Neuronal stem cell (in vitro differentiated cells): ENCODE results near the gene RAP1GAP.

ENCODE experiments used
- DNase-seq: peaks from one replicate; pipeline ENCODE4 v3.0.0-alpha.2; 2013; ENCODE audit warnings: low spot score
- H2AFZ ChIP-seq: one replicate; pipeline ENCODE4 v1.6.1; 2013; ENCODE audit warnings: mild to moderate bottlenecking, low read length, inconsistent platforms
- H2AK5ac ChIP-seq: 2 replicates; pipeline ENCODE4 v1.6.1; 2013; ENCODE audit warnings: low read depth, mild to moderate bottlenecking, inconsistent platforms, low read length, moderate library complexity, mixed read lengths
- H2BK120ac ChIP-seq: 2 replicates; pipeline ENCODE4 v1.6.1; 2013; ENCODE audit warnings: low read depth, mild to moderate bottlenecking, inconsistent platforms, low read length, moderate library complexity, mixed read lengths
- H2BK12ac ChIP-seq: one replicate; pipeline ENCODE4 v1.6.1; 2013; ENCODE audit warnings: low read length, inconsistent platforms
- H2BK15ac ChIP-seq: 2 replicates; pipeline ENCODE4 v1.6.1; 2013; ENCODE audit warnings: mild to moderate bottlenecking, low read length, inconsistent platforms, mixed read lengths
- H2BK5ac ChIP-seq: one replicate; pipeline ENCODE4 v1.6.1; 2013; ENCODE audit warnings: inconsistent platforms, mild to moderate bottlenecking, low read length, moderate library complexity
- H3K14ac ChIP-seq: one replicate; pipeline ENCODE4 v1.6.1; 2013; ENCODE audit warnings: low read length, inconsistent platforms
- H3K18ac ChIP-seq: 2 replicates; pipeline ENCODE4 v1.6.1; 2013; ENCODE audit warnings: low read length, inconsistent platforms
- H3K23ac ChIP-seq: 2 replicates; pipeline ENCODE4 v1.6.1; 2013; ENCODE audit warnings: low read depth, mild to moderate bottlenecking, mixed read lengths, low read length, inconsistent platforms; ENCODE audit not compliant: poor library complexity
- H3K27ac ChIP-seq: replicated peaks from 3 replicates; pipeline ENCODE4 v1.5.1; 2013; ENCODE audit warnings: low read length, inconsistent platforms
- H3K27me3 ChIP-seq, 3 experiments: 2 replicates each; pipeline ENCODE4 v1.6.1; 2013; ENCODE audit warnings: low read length in 3 of 3, mild to moderate bottlenecking in 2 of 3, inconsistent platforms in 1 of 3, low read depth in 1 of 3, mixed read lengths in 1 of 3, moderate library complexity in 1 of 3; ENCODE audit not compliant: control insufficient read depth in 3 of 3, insufficient read depth in 3 of 3
- H3K36me3 ChIP-seq, 2 donors: replicated peaks in 1 of 2; 2 replicates each; pipeline ENCODE4 v1.6.1; 2013; ENCODE audit warnings: low read length in 2 of 2; ENCODE audit not compliant: control insufficient read depth in 2 of 2, insufficient read depth in 2 of 2
- H3K4ac ChIP-seq: 2 replicates; pipeline ENCODE4 v1.6.1; 2013; ENCODE audit warnings: inconsistent platforms, mild to moderate bottlenecking, low read length, moderate library complexity
- H3K4me1 ChIP-seq, 2 donors: 1 replicate in 1 of 2; 2 replicates in 1 of 2; pipeline ENCODE4 v1.6.1; 2013; ENCODE audit warnings: low read length in 2 of 2, low read depth in 1 of 2; ENCODE audit not compliant: control insufficient read depth in 2 of 2, insufficient read depth in 1 of 2
- H3K4me2 ChIP-seq: one replicate; pipeline ENCODE4 v1.6.1; 2013; ENCODE audit warnings: mild to moderate bottlenecking, low read length, inconsistent platforms; ENCODE audit not compliant: insufficient read depth, poor library complexity, severe bottlenecking
- H3K4me3 ChIP-seq, 2 donors: 2 replicates each; pipeline ENCODE4 v1.5.1; 2013; ENCODE audit warnings: low read length in 2 of 2, mild to moderate bottlenecking in 2 of 2, inconsistent platforms in 1 of 2, moderate library complexity in 1 of 2
- H3K79me1 ChIP-seq: one replicate; pipeline ENCODE4 v1.6.1; 2013; ENCODE audit warnings: low read depth, mild to moderate bottlenecking, inconsistent platforms, low read length, moderate library complexity
- H3K9ac ChIP-seq: one replicate; pipeline ENCODE4 v1.6.1; 2013; ENCODE audit warnings: mild to moderate bottlenecking, low read depth, low read length, inconsistent platforms; ENCODE audit not compliant: poor library complexity
- H3K9me3 ChIP-seq, 2 donors: replicated peaks in 1 of 2; 2 replicates each; pipeline versions ENCODE3 to v1.6.1; 2013; ENCODE audit warnings: low read length in 2 of 2, mild to moderate bottlenecking in 2 of 2, inconsistent platforms in 1 of 2, low read depth in 1 of 2, mixed read lengths in 1 of 2, moderate library complexity in 1 of 2; ENCODE audit not compliant: control insufficient read depth in 2 of 2, insufficient read depth in 1 of 2
- H4K8ac ChIP-seq: one replicate; pipeline ENCODE4 v1.6.1; 2013; ENCODE audit warnings: low read depth, mild to moderate bottlenecking, inconsistent platforms, low read length, moderate library complexity
- H4K91ac ChIP-seq: one replicate; pipeline ENCODE4 v1.6.1; 2013; ENCODE audit warnings: low read length, low read depth, mild to moderate bottlenecking, inconsistent platforms; ENCODE audit not compliant: poor library complexity
- WGBS, 2 donors: extraction: QIAGEN DNeasy Blood & Tissue Kit; methylation state at CpG; one replicate each; pipeline ENCODE4 v1.1.7; 2013; ENCODE audit warnings: missing lambda C conversion rate in 2 of 2, mixed read lengths in 1 of 2; ENCODE audit not compliant: insufficient read length in 2 of 2, insufficient replicate concordance in 1 of 2; ENCODE audit errors: extremely low coverage in 2 of 2; 5-methylcytosine and 5-hydroxymethylcytosine counted together

Gene RAP1GAP

GRCh38 chr1:21620011-21620410 is 49.1 kb downstream of the RAP1GAP start:
- H3K14ac ChIP-seq, result no peak overlapping the region
- H3K23ac ChIP-seq, result no peak overlapping the region
- DNase-seq, result no peak
- H2AK5ac ChIP-seq, result peak overlapping the region; percentile 56
- no peaks in the 10 kb centered on the region for H3K36me3 ChIP-seq
- H2BK5ac ChIP-seq, result peak overlapping the region; percentile 76
- no peak overlapping the region for H2BK15ac ChIP-seq
- no CpG with 5 or more reads among the region's 12 CpGs for WGBS, 2 donors
- H3K79me1 ChIP-seq, result no peaks in the 10 kb centered on the region
- H3K4me1 ChIP-seq, result peaks cover 11 to 14% of the 10 kb centered on the region in 2 donors
- no peak overlapping the region for H3K27ac ChIP-seq
- H3K4me2 ChIP-seq, result no peak overlapping the region
- no peak overlapping the region for H2AFZ ChIP-seq
- H3K9ac ChIP-seq, result no peak overlapping the region
- H3K4ac ChIP-seq, result no peak overlapping the region
- H3K27me3 ChIP-seq, result peaks cover 0 to 62% (median 19%) of the 10 kb centered on the region in 3 experiments
- no peaks in the 10 kb centered on the region for H3K9me3 ChIP-seq
- no peak overlapping the region for H2BK120ac ChIP-seq
- no peak overlapping the region for H4K91ac ChIP-seq
- no peak overlapping the region for H4K8ac ChIP-seq
- H3K18ac ChIP-seq, result no peak overlapping the region
- no peak overlapping the region for H3K4me3 ChIP-seq
- no peak overlapping the region for H2BK12ac ChIP-seq

- H2BK120ac ChIP-seq, result no peak overlapping the region
- peaks cover 0 to 62% (median 19%) of the 10 kb centered on the region in 3 experiments for H3K27me3 ChIP-seq
- no peak for DNase-seq
- H3K4ac ChIP-seq, result no peak overlapping the region
- peak overlapping the region; percentile 17 for H2BK5ac ChIP-seq
- no peaks in the 10 kb centered on the region for H3K36me3 ChIP-seq
- H3K18ac ChIP-seq, result peak overlapping the region; percentile 78
- no peak overlapping the region for H4K8ac ChIP-seq
- no peaks in the 10 kb centered on the region for H3K79me1 ChIP-seq
- H3K4me2 ChIP-seq, result no peak overlapping the region
- H4K91ac ChIP-seq, result no peak overlapping the region
- no peak overlapping the region for H3K9ac ChIP-seq
- peaks cover 11 to 14% of the 10 kb centered on the region in 2 donors for H3K4me1 ChIP-seq
- H3K4me3 ChIP-seq, result no peak overlapping the region
- H2AK5ac ChIP-seq, result no peak overlapping the region
- H3K9me3 ChIP-seq, result no peaks in the 10 kb centered on the region
- no peak overlapping the region for H3K23ac ChIP-seq
- WGBS, 2 donors, result no CpG with 5 or more reads among the region's 7 CpGs
- H3K14ac ChIP-seq, result peak overlapping the region; percentile 63
- no peak overlapping the region for H2BK12ac ChIP-seq
- H3K27ac ChIP-seq, result no peak overlapping the region
- peak overlapping the region; percentile 68 for H2BK15ac ChIP-seq
- H2AFZ ChIP-seq, result peak overlapping the region; percentile 77
Measured at GRCh38 chr1:21619375-21619947, 49.7 kb downstream of the RAP1GAP start.

- no peak overlapping the region for H3K4me3 ChIP-seq
- peak overlapping the region; percentile 65 for H3K14ac ChIP-seq
- no peak overlapping the region for H2BK12ac ChIP-seq
- H3K4me2 ChIP-seq, result no peak overlapping the region
- no peak overlapping the region for H4K91ac ChIP-seq
- peak overlapping the region; percentile 94 for H3K23ac ChIP-seq
- peak overlapping the region; percentile 95 for H3K18ac ChIP-seq
- H3K9me3 ChIP-seq, result no peaks in the 10 kb centered on the region
- H4K8ac ChIP-seq, result peak overlapping the region; percentile 45
- H3K27me3 ChIP-seq, result peaks cover 0 to 55% (median 19%) of the 10 kb centered on the region in 3 experiments
- no peak overlapping the region for H2BK120ac ChIP-seq
- H3K4me1 ChIP-seq, result peaks cover 11 to 14% of the 10 kb centered on the region in 2 donors
- H2BK15ac ChIP-seq, result peak overlapping the region; percentile 59
- H2AK5ac ChIP-seq, result peak overlapping the region; percentile 32
- H3K9ac ChIP-seq, result peak overlapping the region; percentile 85
- H2AFZ ChIP-seq, result peak overlapping the region; percentile 77
- DNase-seq, result no peak
- H3K79me1 ChIP-seq, result no peaks in the 10 kb centered on the region
- WGBS, 2 donors, result no CpG with 5 or more reads among the region's 22 CpGs
- H3K36me3 ChIP-seq, result no peaks in the 10 kb centered on the region
- H2BK5ac ChIP-seq, result peak overlapping the region; percentile 54
- H3K27ac ChIP-seq, result no peak overlapping the region
- H3K4ac ChIP-seq, result no peak overlapping the region
Measured at GRCh38 chr1:21618561-21619374, 50.4 kb downstream of the RAP1GAP start.

- Histone ChIP-seq H2BK5ac (peak overlapping the region; percentile 54), H2BK120ac (no peak overlapping the region), H3K4ac (peak overlapping the region; percentile 56), H3K4me3 (no peak overlapping the region), H2AFZ (no peak overlapping the region), H3K18ac (peak overlapping the region; percentile 58), H4K8ac (no peak overlapping the region), H2BK12ac (no peak overlapping the region), H3K4me1 (peaks cover 11 to 14% of the 10 kb centered on the region in 2 donors), H3K36me3 (no peaks in the 10 kb centered on the region), H3K9ac (no peak overlapping the region), H3K4me2 (no peak overlapping the region), H3K27me3 (peaks cover 0 to 48% (median 19%) of the 10 kb centered on the region in 3 experiments), H3K79me1 (peaks cover 2% of the 10 kb centered on the region), H3K9me3 (no peaks in the 10 kb centered on the region), H3K14ac (no peak overlapping the region), H3K23ac (no peak overlapping the region), H3K27ac (no peak overlapping the region), H2AK5ac (peak overlapping the region; percentile 32), H2BK15ac (no peak overlapping the region), H4K91ac (no peak overlapping the region)
- WGBS, 2 donors, result no CpG with 5 or more reads among the region's 7 CpGs
- no peak for DNase-seq
Measured at GRCh38 chr1:21618059-21618458, 51.1 kb downstream of the RAP1GAP start.
